Neural progenitor cell (in vitro differentiated cells): ENCODE data around the gene CAPG. TPM values are rescaled to one million over a fixed set of nuclear protein-coding genes. Genes with fewer than 3 reads are reported as not detected.

Experiments used
- DNase-seq: peaks from one replicate; pipeline ENCODE4 v3.0.0-alpha.2; 2016; ENCODE audit warnings: low spot score
- H2AFZ ChIP-seq: fragments of 200-600 bp; sonication (generic); replicated peaks from 2 replicates; pipeline ENCODE4 v1.6.1; 2016; ENCODE audit warnings: antibody characterized with exemption
- H3F3A ChIP-seq: fragments of 200-600 bp; sonication (generic); 2 replicates; pipeline ENCODE4 v1.6.1; 2016; ENCODE audit warnings: antibody characterized with exemption, low read depth
- H3K27ac ChIP-seq: fragments of 200-600 bp; sonication (generic); 2 replicates; pipeline ENCODE4 v1.5.1; 2016; ENCODE audit warnings: mild to moderate bottlenecking
- H3K27me3 ChIP-seq: fragments of 200-600 bp; sonication (generic); 2 replicates; pipeline ENCODE4 v1.6.1; 2016; ENCODE audit warnings: mild to moderate bottlenecking, moderate library complexity
- H3K36me3 ChIP-seq: fragments of 200-600 bp; sonication (generic); 2 replicates; pipeline ENCODE4 v1.5.1; 2016
- H3K4me1 ChIP-seq: fragments of 200-600 bp; sonication (generic); 2 replicates; pipeline ENCODE4 v1.6.1; 2016; ENCODE audit warnings: mixed run types
- H3K4me2 ChIP-seq: fragments of 200-600 bp; sonication (generic); 2 replicates; pipeline ENCODE4 v1.6.1; 2016
- H3K4me3 ChIP-seq: fragments of 200-600 bp; sonication (generic); 2 replicates; pipeline ENCODE4 v1.5.1; 2016
- H3K79me2 ChIP-seq: fragments of 200-600 bp; sonication (generic); 2 replicates; pipeline ENCODE4 v1.6.1; 2016; ENCODE audit warnings: low read depth
- H3K9ac ChIP-seq: fragments of 200-600 bp; sonication (generic); 2 replicates; pipeline ENCODE4 v1.6.1; 2016
- H3K9me3 ChIP-seq: fragments of 200-600 bp; sonication (generic); 2 replicates; pipeline ENCODE4 v1.5.1; 2016; ENCODE audit warnings: low read depth
- H4K20me1 ChIP-seq: fragments of 200-600 bp; sonication (generic); 2 replicates; pipeline ENCODE4 v1.6.1; 2016; ENCODE audit warnings: low read depth
- H3K27ac Mint-ChIP-seq: 3 replicates; pipeline ENCODE4 v1.8.0; 2021; ENCODE audit warnings: mixed read lengths
- H3K27me3 Mint-ChIP-seq: 2 replicates; pipeline ENCODE4 v1.8.0; 2022; ENCODE audit warnings: low read depth, mild to moderate bottlenecking, inconsistent platforms, moderate library complexity, mixed read lengths; ENCODE audit not compliant: insufficient read depth
- H3K36me3 Mint-ChIP-seq: 3 replicates; pipeline ENCODE4 v1.8.0; 2021; ENCODE audit warnings: mixed read lengths
- H3K4me1 Mint-ChIP-seq: 3 replicates; pipeline ENCODE4 v1.8.0; 2021; ENCODE audit warnings: mixed read lengths
- H3K4me3 Mint-ChIP-seq: 3 replicates; pipeline ENCODE4 v1.8.0; 2021; ENCODE audit warnings: mild to moderate bottlenecking, moderate library complexity, mixed read lengths
- H3K9me3 Mint-ChIP-seq: 3 replicates; pipeline ENCODE4 v1.8.0; 2020; ENCODE audit warnings: mixed read lengths
- CTCF ChIP-seq: fragments of 200-600 bp; sonication (generic); IDR thresholded peaks from 2 replicates; pipeline ENCODE4 v1.5.1; 2017; ENCODE audit warnings: antibody characterized with exemption, mild to moderate bottlenecking
- EZH2 ChIP-seq: fragments of 200-600 bp; sonication (generic); IDR thresholded peaks from 2 replicates; pipeline ENCODE4 v1.6.1; 2017; ENCODE audit warnings: antibody characterized with exemption, mild to moderate bottlenecking, moderate library complexity
- EZH2phosphoT487 ChIP-seq: fragments of 200-600 bp; sonication (generic); IDR thresholded peaks from 2 replicates; pipeline ENCODE4 v1.6.1; 2017; ENCODE audit warnings: antibody characterized with exemption
- total RNA-seq: library from RNA; depleted of rRNA; stranded (reverse); fragments of >200 nt; gene quantifications from 2 replicates; pipeline ENCODE4 v1.2.3, GENCODE V29; 2015; ENCODE audit warnings: low replicate concordance

The CAPG gene
- total RNA-seq, 1 donor from 2014 or later, result 23.9 TPM

GRCh38 chr2:85453571-85453970 lies 43.4 kb upstream of the CAPG start:
- no peak for DNase-seq
- Histone ChIP-seq H3F3A (no peaks in the 10 kb centered on the region), H3K9me3 (no peaks in the 10 kb centered on the region), H3K79me2 (no peaks in the 10 kb centered on the region), H3K36me3 (no peaks in the 10 kb centered on the region), H3K4me3 (no peak overlapping the region), H3K27me3 (no peaks in the 10 kb centered on the region), H3K4me2 (no peak overlapping the region), H3K9ac (no peak overlapping the region), H2AFZ (no peak overlapping the region), H3K27ac (no peak overlapping the region), H4K20me1 (no peaks in the 10 kb centered on the region), H3K4me1 (no peaks in the 10 kb centered on the region)
- Mint-ChIP-seq H3K4me3 (no peak overlapping the region), H3K9me3 (no peaks in the 10 kb centered on the region), H3K27ac (no peak overlapping the region), H3K4me1 (peaks cover 5% of the 10 kb centered on the region), H3K27me3 (peaks cover 6% of the 10 kb centered on the region), H3K36me3 (no peaks in the 10 kb centered on the region)
- TF ChIP-seq CTCF (no peak), EZH2 (no peak), EZH2phosphoT487 (no peak)

DNA sequence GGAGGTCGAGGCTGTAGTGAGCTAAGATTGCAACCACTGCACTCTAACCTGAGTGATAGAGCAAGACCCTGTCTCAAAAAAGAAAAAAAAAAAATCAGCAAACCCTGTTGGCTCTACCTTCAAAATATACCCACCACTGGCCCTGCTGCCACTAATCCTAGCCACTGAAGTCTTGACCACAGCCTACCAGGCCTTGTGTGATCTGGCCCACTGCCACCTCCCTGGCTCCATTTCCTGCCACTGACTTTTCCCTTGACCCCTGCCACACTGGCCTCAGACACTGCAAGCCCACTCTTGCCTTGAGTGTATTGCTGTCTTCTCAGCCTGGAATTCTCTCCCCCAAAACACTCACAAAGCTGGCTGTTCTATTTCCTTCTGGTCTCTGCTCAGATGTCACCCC lies 42.1 kb upstream of the CAPG start:
- Mint-ChIP-seq H3K27ac (no peak overlapping the region), H3K4me3 (no peak overlapping the region), H3K4me1 (no peaks in the 10 kb centered on the region), H3K36me3 (no peaks in the 10 kb centered on the region), H3K27me3 (peaks cover 6% of the 10 kb centered on the region), H3K9me3 (no peaks in the 10 kb centered on the region)
- no peak overlapping the region for H3K27ac ChIP-seq
- H3K4me1 ChIP-seq, result no peaks in the 10 kb centered on the region
- H3K79me2 ChIP-seq, result no peaks in the 10 kb centered on the region
- H3K36me3 ChIP-seq, result no peaks in the 10 kb centered on the region
- no peak overlapping the region for H3K4me3 ChIP-seq
- H3K27me3 ChIP-seq, result no peaks in the 10 kb centered on the region
- H4K20me1 ChIP-seq, result no peaks in the 10 kb centered on the region
- no peaks in the 10 kb centered on the region for H3K9me3 ChIP-seq
- H3K4me2 ChIP-seq, result no peak overlapping the region
- no peak overlapping the region for H3K9ac ChIP-seq
- DNase-seq, result no peak
- no peaks in the 10 kb centered on the region for H3F3A ChIP-seq
- TF ChIP-seq EZH2phosphoT487 (no peak), CTCF (no peak), EZH2 (no peak)
- H2AFZ ChIP-seq, result no peak overlapping the region

GRCh38 chr2:85449214-85449588 lies 39.0 kb upstream of the CAPG start:
- Mint-ChIP-seq H3K36me3 (no peaks in the 10 kb centered on the region), H3K9me3 (no peaks in the 10 kb centered on the region), H3K4me3 (no peak overlapping the region), H3K27me3 (peaks cover 4% of the 10 kb centered on the region), H3K27ac (no peak overlapping the region), H3K4me1 (no peaks in the 10 kb centered on the region)
- no peak for TF ChIP-seq EZH2
- no peak for TF ChIP-seq CTCF
- no peak for TF ChIP-seq EZH2phosphoT487
- Histone ChIP-seq H3K36me3 (no peaks in the 10 kb centered on the region), H3K9me3 (no peaks in the 10 kb centered on the region), H3K9ac (no peak overlapping the region), H3K4me2 (no peak overlapping the region), H3F3A (no peaks in the 10 kb centered on the region), H3K79me2 (no peaks in the 10 kb centered on the region), H2AFZ (no peak overlapping the region), H3K27me3 (no peaks in the 10 kb centered on the region), H3K4me1 (no peaks in the 10 kb centered on the region), H4K20me1 (no peaks in the 10 kb centered on the region), H3K27ac (no peak overlapping the region), H3K4me3 (no peak overlapping the region)
- no peak for DNase-seq
